AG09309 (cell line): ENCODE data around the gene SLIT3.

ENCODE experiments used
- DNase-seq: peaks from one replicate; pipeline ENCODE4 v3.0.0-alpha.2; 2010; ENCODE audit warnings: low read depth
- H3K4me3 ChIP-seq: 2 replicates; pipeline ENCODE4 v1.5.1; 2011; ENCODE audit warnings: mild to moderate bottlenecking, low read depth, low read length, moderate library complexity; ENCODE audit not compliant: control insufficient read depth
- CTCF ChIP-seq: IDR thresholded peaks from 2 replicates; pipeline ENCODE4 v1.5.1; 2011; ENCODE audit warnings: mild to moderate bottlenecking, low read depth, low read length, inconsistent platforms; ENCODE audit not compliant: insufficient read depth, control insufficient read depth; ENCODE audit errors: missing control alignments

SLIT3 gene

DNA sequence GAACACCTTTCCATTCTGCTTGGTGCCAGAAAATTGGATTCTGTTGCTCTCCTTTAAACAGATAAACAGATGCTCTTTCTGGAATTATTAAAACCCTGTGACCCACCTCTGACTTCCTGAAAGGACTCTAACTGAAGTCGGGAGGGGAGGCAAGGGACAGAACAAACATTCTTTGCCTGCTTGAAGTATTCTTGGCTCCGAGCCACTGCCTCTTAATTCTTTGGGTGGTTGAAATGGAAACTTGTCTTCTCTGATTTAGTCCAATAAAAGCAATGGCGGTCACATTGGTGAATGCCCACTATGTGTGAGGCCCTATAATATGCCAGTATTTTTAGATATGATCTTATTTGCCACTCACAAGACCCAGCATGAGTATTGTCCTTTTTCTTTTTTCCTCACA is 236.8 kb downstream of the SLIT3 start:
- no peak for TF ChIP-seq CTCF
- no peak overlapping the region for H3K4me3 ChIP-seq
- no peak for DNase-seq

DNA sequence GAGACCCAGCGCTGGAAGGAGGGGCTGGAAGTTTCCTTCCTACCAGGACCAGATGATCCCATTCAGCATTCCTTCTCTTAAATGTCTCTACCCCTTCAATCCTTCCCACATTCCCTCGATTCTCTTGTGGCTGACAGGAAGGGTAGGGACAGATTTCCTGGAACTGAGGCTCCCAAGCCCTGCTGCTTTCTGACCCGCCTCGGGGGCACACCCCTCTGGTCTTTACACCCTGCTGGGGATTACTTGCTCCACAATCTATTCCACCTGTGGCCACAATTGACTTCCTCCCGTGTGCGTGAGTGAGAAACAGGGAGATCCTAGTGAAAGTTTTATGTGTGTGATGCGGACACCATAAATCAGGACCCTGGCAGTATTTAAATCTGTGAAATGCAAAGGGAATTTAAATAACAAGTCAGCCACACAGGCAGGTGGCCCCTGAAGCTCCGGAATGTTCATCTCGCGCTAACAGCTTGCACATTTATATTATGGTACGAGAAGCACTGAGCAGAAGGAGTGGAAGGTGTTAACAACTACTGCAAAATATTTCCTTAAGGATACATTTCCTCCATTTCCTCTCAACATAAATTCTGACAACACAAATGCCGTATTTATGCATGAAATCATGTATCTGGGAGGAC is 237.5 kb downstream of the SLIT3 start:
- no peak for TF ChIP-seq CTCF
- no peak for DNase-seq
- no peak overlapping the region for H3K4me3 ChIP-seq

GRCh38 chr5:169062690-169063089 is 238.2 kb downstream of the SLIT3 start:
- TF ChIP-seq CTCF: no peak
- no peak for DNase-seq
- H3K4me3 ChIP-seq: no peak overlapping the region

DNA sequence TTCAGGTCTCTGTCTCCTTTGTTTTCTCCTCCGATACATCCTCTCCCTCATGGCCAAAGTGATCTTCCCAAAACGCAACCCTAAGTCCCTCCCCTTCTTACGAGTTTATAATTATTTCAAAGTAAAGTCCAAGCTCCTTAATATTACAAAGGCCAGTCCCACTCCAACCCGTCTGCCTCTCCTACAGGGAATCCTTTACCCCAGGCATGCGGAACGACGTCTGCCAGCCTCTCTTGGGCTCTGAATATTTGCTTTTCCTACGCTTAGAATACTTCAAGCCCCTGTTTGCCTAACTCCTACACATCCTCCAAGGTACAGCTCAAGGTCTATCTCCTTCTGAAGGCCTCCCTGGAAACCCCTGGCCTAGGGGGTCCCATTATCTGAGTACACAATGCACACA is 246.4 kb downstream of the SLIT3 start:
- H3K4me3 ChIP-seq: no peak overlapping the region
- DNase-seq: no peak
- TF ChIP-seq CTCF: no peak

DNA sequence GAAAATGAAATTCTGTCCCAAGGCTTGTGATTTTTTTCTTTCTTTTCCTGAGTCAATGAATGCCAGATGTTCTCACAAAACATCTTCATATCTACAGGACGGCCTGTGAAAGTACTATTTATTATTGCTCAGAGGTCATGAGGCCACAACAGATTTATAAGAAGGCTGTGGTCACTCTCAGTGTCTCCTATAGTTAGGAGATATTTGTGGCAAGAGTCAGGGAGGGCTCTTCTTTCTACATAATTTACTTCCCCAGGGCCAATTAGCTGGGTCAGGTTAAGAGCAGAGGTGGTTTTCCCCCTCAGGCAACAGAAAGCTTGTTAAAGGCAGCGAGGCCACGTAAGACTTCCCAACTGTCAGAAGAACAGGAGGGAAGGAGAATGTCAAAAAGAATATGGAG is 248.7 kb downstream of the SLIT3 start:
- DNase-seq: peak; percentile 34
- H3K4me3 ChIP-seq: no peak overlapping the region
- no peak for TF ChIP-seq CTCF

DNA sequence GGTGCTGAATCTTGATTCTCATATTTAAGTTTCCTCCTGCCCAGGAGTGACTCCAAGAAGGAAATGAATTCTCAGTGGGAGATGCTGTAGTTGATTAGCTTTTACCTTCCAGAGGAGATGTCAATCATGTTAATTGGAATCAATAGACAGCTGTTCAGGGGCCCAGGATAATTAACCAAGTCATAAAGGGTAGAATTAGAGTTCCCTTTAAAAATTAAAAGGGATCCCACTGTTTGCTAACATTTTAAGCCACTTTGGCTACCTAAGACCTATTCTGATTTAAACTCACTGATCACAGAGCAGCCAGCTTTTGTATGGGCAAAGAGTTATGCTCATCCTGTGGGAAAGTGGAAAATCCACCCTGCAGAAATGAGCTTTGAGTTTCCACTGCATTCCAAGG is 249.6 kb downstream of the SLIT3 start:
- H3K4me3 ChIP-seq: no peak overlapping the region
- no peak for DNase-seq
- no peak for TF ChIP-seq CTCF

DNA sequence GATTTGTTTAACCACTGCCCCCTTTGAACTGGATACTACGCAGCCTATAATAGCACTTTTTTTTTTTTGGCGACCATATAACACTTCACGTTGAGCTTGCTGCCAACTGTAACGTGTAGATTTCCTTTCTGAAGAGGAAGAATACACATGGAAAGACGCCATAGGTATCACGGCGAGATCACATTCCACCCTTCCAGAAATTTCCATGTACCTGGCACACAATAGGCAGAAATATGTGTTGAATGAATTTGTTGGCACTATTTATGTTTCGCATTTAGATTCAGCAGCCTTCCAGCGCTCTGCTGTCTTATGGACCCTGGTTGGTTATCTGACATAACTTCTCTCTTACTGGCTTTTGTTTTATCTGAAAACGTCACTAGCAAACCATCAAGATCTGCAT is 250.3 kb downstream of the SLIT3 start:
- DNase-seq: no peak
- no peak overlapping the region for H3K4me3 ChIP-seq
- TF ChIP-seq CTCF: no peak
